ENCODE measurements around the gene MAP7. TPM values are rescaled to one million over a fixed set of nuclear protein-coding genes. Genes with fewer than 3 reads are reported as not detected.

Gene MAP7
- total RNA-seq, 1 donor from 2014 or later: 0.35 TPM

DNA sequence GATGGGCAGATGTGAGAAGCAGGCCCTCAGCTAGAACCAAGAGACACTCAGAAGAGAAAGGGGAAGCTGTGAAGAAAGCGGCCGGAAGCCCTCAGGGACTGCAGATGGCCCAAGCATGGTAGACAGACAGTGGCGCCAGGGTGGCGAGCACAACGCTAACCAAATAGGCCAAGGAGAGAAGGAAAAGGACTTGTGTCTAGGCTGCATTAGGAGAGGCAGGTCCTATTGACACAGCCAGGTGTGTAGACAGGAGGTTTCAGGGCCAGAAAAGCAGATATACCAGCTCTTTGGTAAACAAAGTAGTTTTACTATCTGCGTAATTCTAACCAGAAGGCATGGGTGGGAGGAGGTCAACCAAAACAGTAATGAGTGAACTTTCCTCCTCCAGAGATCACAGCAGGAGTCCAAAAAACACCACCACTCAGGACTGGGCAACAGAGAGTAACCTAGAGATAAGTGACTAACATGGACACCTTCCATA, 15.8 kb upstream of the MAP7 start:
- Mint-ChIP-seq H3K4me1 (peaks cover 9% of the 10 kb centered on the region), H3K4me3 (no peak overlapping the region), H3K27me3 (no peaks in the 10 kb centered on the region), H3K9me3 (peaks cover 6% of the 10 kb centered on the region), H3K36me3 (ENCODE audit: low read depth) (peaks cover 80% of the 10 kb centered on the region), H3K27ac (no peak overlapping the region)
- TF ChIP-seq, protein P1, sequence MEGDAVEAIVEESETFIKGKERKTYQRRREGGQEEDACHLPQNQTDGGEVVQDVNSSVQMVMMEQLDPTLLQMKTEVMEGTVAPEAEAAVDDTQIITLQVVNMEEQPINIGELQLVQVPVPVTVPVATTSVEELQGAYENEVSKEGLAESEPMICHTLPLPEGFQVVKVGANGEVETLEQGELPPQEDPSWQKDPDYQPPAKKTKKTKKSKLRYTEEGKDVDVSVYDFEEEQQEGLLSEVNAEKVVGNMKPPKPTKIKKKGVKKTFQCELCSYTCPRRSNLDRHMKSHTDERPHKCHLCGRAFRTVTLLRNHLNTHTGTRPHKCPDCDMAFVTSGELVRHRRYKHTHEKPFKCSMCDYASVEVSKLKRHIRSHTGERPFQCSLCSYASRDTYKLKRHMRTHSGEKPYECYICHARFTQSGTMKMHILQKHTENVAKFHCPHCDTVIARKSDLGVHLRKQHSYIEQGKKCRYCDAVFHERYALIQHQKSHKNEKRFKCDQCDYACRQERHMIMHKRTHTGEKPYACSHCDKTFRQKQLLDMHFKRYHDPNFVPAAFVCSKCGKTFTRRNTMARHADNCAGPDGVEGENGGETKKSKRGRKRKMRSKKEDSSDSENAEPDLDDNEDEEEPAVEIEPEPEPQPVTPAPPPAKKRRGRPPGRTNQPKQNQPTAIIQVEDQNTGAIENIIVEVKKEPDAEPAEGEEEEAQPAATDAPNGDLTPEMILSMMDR (IDR thresholded peaks at IDR 0.05): no peak
- ChIA-PET POLR2A (no interaction called here), CTCF (no interaction called here)
- peak; percentile 52 for ATAC-seq (ENCODE audit: low read depth)
- no peak for DNase-seq
- intact Hi-C loops (cut with micrococcal nuclease): no loop called here

DNA sequence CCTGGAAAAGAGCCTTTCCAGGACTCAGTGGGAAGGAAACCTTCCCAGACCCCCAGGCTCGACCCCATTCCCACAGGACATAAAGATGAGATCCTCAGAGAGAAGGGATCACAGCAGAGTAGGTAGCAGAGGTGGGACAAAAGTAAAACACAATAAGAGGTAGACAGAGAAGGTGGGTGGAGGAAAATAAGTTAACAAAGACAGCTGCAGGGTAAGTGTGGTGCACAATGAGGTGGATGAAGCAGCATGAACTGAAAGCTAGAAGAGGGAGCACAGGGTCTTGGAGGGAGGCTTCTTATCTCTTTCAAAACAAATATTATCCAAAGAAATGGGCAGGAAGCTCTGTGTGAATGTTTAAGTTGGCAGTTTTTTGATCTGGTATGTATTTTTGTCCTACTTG, 14.0 kb upstream of the MAP7 start:
- POLR2A ChIA-PET: no interaction called here
- DNase-seq (no peak), ATAC-seq (ENCODE audit: low read depth) (no peak)
- Mint-ChIP-seq H3K27me3 (no peaks in the 10 kb centered on the region), H3K4me3 (no peak overlapping the region), H3K9me3 (no peaks in the 10 kb centered on the region), H3K4me1 (peaks cover 9% of the 10 kb centered on the region), H3K36me3 (ENCODE audit: low read depth) (peaks cover 71% of the 10 kb centered on the region), H3K27ac (no peak overlapping the region)
- CTCF ChIA-PET: no interaction called here
- intact Hi-C loops (cut with micrococcal nuclease): no loop called here
- TF ChIP-seq, protein P1 (IDR thresholded peaks at IDR 0.05): no peak

DNA sequence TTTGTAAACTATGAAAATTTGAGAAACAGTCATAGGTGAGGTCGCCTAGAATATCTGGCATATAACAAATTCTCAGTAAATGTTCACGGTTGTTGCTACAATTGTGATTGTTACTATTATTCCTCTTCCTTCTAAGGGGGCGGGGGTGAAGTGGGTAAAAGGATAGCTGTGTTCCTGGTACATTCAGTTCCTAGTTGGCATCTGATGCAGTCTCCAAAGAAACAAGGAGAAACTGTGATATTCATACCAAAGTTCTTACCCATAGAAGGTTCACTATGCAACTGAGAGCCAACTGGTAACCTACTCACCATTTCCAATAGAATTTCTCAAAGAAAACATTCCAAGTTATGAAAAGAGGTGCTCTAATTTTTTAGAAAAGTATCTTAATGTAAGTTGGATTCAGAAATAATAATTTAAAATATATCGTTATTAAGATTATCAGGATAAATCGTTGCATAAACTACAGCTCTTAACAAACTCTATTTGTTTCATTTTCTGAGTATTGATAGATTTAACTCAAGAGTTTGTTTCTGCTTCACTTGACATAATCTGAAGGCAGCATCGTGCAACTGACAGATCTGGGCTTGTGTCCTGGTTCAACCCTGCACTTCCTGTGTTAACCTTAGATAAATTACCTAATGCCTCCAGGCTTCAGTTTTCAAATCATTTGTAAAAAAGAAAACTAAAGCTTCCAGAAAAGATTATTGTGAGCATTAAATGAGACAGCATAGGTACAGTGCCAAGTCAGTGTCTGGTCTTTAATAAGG, 13.3 kb upstream of the MAP7 start:
- CTCF ChIA-PET: no interaction called here
- Mint-ChIP-seq H3K4me1 (peaks cover 9% of the 10 kb centered on the region), H3K27ac (no peak overlapping the region), H3K9me3 (no peaks in the 10 kb centered on the region), H3K4me3 (no peak overlapping the region), H3K36me3 (ENCODE audit: low read depth) (peaks cover 68% of the 10 kb centered on the region), H3K27me3 (no peaks in the 10 kb centered on the region)
- DNase-seq (no peak), ATAC-seq (ENCODE audit: low read depth) (no peak)
- POLR2A ChIA-PET: no interaction called here
- intact Hi-C loops (cut with micrococcal nuclease): no loop called here
- TF ChIP-seq, protein P1 (IDR thresholded peaks at IDR 0.05): no peak

DNA sequence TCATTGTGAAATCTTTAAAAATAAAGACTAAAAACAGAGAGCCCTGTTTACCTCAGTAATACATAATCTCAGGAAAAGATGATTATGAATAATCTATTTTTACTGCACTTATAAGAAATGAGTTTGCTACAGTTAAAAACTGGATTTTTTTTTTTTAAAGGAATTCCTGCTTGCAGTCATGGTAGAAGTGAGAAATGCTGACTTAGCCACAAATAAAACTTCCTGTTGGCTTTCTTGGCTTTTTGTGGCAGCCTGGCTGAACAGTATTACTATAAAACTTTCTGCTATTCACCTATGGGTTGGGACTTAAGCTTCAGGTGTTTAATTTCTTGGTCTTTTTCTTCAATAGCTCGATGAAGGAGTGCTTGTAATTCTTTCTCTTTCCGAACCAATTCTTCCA, 12.0 kb upstream of the MAP7 start:
- intact Hi-C loops (cut with micrococcal nuclease): no loop called here
- H3K4me1 Mint-ChIP-seq: peaks cover 9% of the 10 kb centered on the region
- H3K27ac Mint-ChIP-seq: no peak overlapping the region
- no peak overlapping the region for H3K4me3 Mint-ChIP-seq
- ATAC-seq (ENCODE audit: low read depth): no peak
- H3K36me3 Mint-ChIP-seq (ENCODE audit: low read depth): peaks cover 67% of the 10 kb centered on the region
- H3K9me3 Mint-ChIP-seq: no peaks in the 10 kb centered on the region
- H3K27me3 Mint-ChIP-seq: no peaks in the 10 kb centered on the region
- DNase-seq: no peak
- ChIA-PET CTCF (no interaction called here), POLR2A (no interaction called here)
- TF ChIP-seq, protein P1 (IDR thresholded peaks at IDR 0.05): no peak

DNA sequence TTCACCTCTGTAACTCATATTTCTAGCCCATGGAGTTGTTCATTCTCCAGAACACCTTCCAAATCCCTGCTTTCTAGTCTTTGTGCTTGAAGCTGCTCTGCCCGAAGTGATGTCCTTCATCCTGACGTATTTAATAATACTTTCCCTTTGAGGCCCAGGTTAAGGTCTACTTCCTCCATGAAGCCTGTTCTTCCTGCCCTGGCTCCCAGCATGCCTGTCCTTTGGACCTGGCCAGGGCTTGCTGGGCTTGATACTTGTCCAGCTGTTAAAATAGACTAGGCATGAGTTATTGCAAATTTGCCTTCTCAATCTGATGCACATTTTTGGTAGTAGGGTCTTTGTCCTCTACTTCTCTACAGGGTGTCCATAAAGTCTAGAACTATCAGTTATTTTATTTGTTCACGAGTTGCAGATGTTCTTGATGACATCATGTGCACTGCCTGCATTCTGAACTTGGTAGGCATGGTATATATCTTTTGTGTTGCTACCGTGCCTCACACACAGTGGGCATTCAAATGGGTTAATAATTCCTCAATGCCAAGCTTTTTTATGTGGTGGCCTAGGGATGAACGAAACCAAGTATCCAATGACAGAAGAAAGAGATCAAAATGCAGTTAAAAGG, 3.1 kb upstream of the MAP7 start:
- DNase-seq (no peak), ATAC-seq (ENCODE audit: low read depth) (no peak)
- Mint-ChIP-seq H3K27ac (no peak overlapping the region), H3K27me3 (peaks cover 15% of the 10 kb centered on the region), H3K36me3 (ENCODE audit: low read depth) (peaks cover 26% of the 10 kb centered on the region), H3K9me3 (no peaks in the 10 kb centered on the region), H3K4me3 (no peak overlapping the region), H3K4me1 (peaks cover 9% of the 10 kb centered on the region)
- CTCF ChIA-PET: no interaction called here
- intact Hi-C loops (cut with micrococcal nuclease): loop anchor here (5.0 to 10.0 kb wide), 3 partner anchors 298 to 1098 kb away; partner anchors contain the start of gene MTFR2
- POLR2A ChIA-PET: no interaction called here
- TF ChIP-seq, protein P1 (IDR thresholded peaks at IDR 0.05): no peak

Measured in activated B cell treated with CpG ODN at 0.5 μM for 24 hours (primary cell).